ENCODE results near the gene STX1A. TPM values are rescaled to one million over a fixed set of nuclear protein-coding genes. Genes with fewer than 3 reads are reported as not detected.

The STX1A gene
- 60.1 and 67.1 TPM in 2 replicates for total RNA-seq (2012; rRNA removed)

- Histone ChIP-seq H3K9me3 (replicated peaks; ENCODE audit: low read length) (no peaks in the 10 kb centered on the region), H3K4me3 (ENCODE audit: low read length) (peak within 1 kb of the TSS; percentile 96), H3K4me1 (ENCODE audit: control insufficient read depth, insufficient read depth, low read length) (peaks cover 46% of the 10 kb centered on the region), H3K27me3 (ENCODE audit: control insufficient read depth, insufficient read depth, low read length) (no peaks in the 10 kb centered on the region), H3K9ac (ENCODE audit: low read depth, low read length) (peak within 1 kb of the TSS; percentile 88), H3K4me2 (ENCODE audit: low read length) (peak within 1 kb of the TSS; percentile 93), H3K36me3 (ENCODE audit: insufficient read depth, low read length) (peaks cover 13% of the 10 kb centered on the region)
Measured at GRCh38 chr7:73718905-73719805, at the start of gene STX1A. Gene STX1A (minus strand): TSS chr7:73719669. CDS start chr7:73719631, 38 bp downstream.

GRCh38 chr7:73768641-73769480, 49.4 kb upstream of the STX1A start:
- H3K36me3 ChIP-seq (ENCODE audit: insufficient read depth, low read length) = no peaks in the 10 kb centered on the region
- H3K4me3 ChIP-seq (ENCODE audit: low read length) = no peak overlapping the region
- H3K9ac ChIP-seq (ENCODE audit: low read depth, low read length) = no peak overlapping the region

GRCh38 chr7:73766556-73767229, 47.2 kb upstream of the STX1A start:
- no peak overlapping the region for H3K4me3 ChIP-seq (ENCODE audit: low read length)
- no peak overlapping the region for H3K4me2 ChIP-seq (ENCODE audit: low read length)
- H3K9ac ChIP-seq (ENCODE audit: low read depth, low read length) = no peak overlapping the region
- H3K9me3 ChIP-seq (replicated peaks; ENCODE audit: low read length) = no peaks in the 10 kb centered on the region
- peaks cover 7% of the 10 kb centered on the region for H3K4me1 ChIP-seq (ENCODE audit: control insufficient read depth, insufficient read depth, low read length)
- H3K27me3 ChIP-seq (ENCODE audit: control insufficient read depth, insufficient read depth, low read length) = peaks cover 33% of the 10 kb centered on the region
- no peaks in the 10 kb centered on the region for H3K36me3 ChIP-seq (ENCODE audit: insufficient read depth, low read length)

More at GRCh38 chr7:73768641-73769480, 49.4 kb upstream of the STX1A start:
- Histone ChIP-seq H3K9me3 (replicated peaks; ENCODE audit: low read length) (no peaks in the 10 kb centered on the region), H3K4me1 (ENCODE audit: control insufficient read depth, insufficient read depth, low read length) (peaks cover 7% of the 10 kb centered on the region), H3K27me3 (ENCODE audit: control insufficient read depth, insufficient read depth, low read length) (peaks cover 29% of the 10 kb centered on the region), H3K4me2 (ENCODE audit: low read length) (no peak overlapping the region)

GRCh38 chr7:73762659-73762999, 43.2 kb upstream of the STX1A start:
- H3K4me1 ChIP-seq (ENCODE audit: control insufficient read depth, insufficient read depth, low read length) = no peaks in the 10 kb centered on the region
- peaks cover 3% of the 10 kb centered on the region for H3K27me3 ChIP-seq (ENCODE audit: control insufficient read depth, insufficient read depth, low read length)
- H3K9ac ChIP-seq (ENCODE audit: low read depth, low read length) = no peak overlapping the region
- H3K36me3 ChIP-seq (ENCODE audit: insufficient read depth, low read length) = no peaks in the 10 kb centered on the region
- no peak overlapping the region for H3K4me3 ChIP-seq (ENCODE audit: low read length)
- no peaks in the 10 kb centered on the region for H3K9me3 ChIP-seq (replicated peaks; ENCODE audit: low read length)
- no peak overlapping the region for H3K4me2 ChIP-seq (ENCODE audit: low read length)

- Histone ChIP-seq H3K27me3 (ENCODE audit: control insufficient read depth, insufficient read depth, low read length) (peaks cover 3% of the 10 kb centered on the region), H3K9me3 (replicated peaks; ENCODE audit: low read length) (no peaks in the 10 kb centered on the region), H3K9ac (ENCODE audit: low read depth, low read length) (no peak overlapping the region)
Measured at GRCh38 chr7:73761854-73762658, 42.6 kb upstream of the STX1A start.

GRCh38 chr7:73758581-73759138, 39.2 kb upstream of the STX1A start:
- peaks cover 3% of the 10 kb centered on the region for H3K27me3 ChIP-seq (ENCODE audit: control insufficient read depth, insufficient read depth, low read length)
- no peak overlapping the region for H3K4me3 ChIP-seq (ENCODE audit: low read length)
- H3K9ac ChIP-seq (ENCODE audit: low read depth, low read length) = no peak overlapping the region
- no peaks in the 10 kb centered on the region for H3K36me3 ChIP-seq (ENCODE audit: insufficient read depth, low read length)
- no peaks in the 10 kb centered on the region for H3K4me1 ChIP-seq (ENCODE audit: control insufficient read depth, insufficient read depth, low read length)
- H3K9me3 ChIP-seq (replicated peaks; ENCODE audit: low read length) = no peaks in the 10 kb centered on the region
- H3K4me2 ChIP-seq (ENCODE audit: low read length) = no peak overlapping the region

More at GRCh38 chr7:73761854-73762658, 42.6 kb upstream of the STX1A start:
- Histone ChIP-seq H3K4me1 (ENCODE audit: control insufficient read depth, insufficient read depth, low read length) (no peaks in the 10 kb centered on the region), H3K4me3 (ENCODE audit: low read length) (no peak overlapping the region), H3K4me2 (ENCODE audit: low read length) (no peak overlapping the region), H3K36me3 (ENCODE audit: insufficient read depth, low read length) (no peaks in the 10 kb centered on the region)

- Histone ChIP-seq H3K36me3 (ENCODE audit: insufficient read depth, low read length) (no peaks in the 10 kb centered on the region), H3K4me3 (ENCODE audit: low read length) (no peak overlapping the region), H3K27me3 (ENCODE audit: control insufficient read depth, insufficient read depth, low read length) (no peaks in the 10 kb centered on the region), H3K9me3 (replicated peaks; ENCODE audit: low read length) (no peaks in the 10 kb centered on the region), H3K4me1 (ENCODE audit: control insufficient read depth, insufficient read depth, low read length) (no peaks in the 10 kb centered on the region), H3K4me2 (ENCODE audit: low read length) (no peak overlapping the region), H3K9ac (ENCODE audit: low read depth, low read length) (no peak overlapping the region)
Measured at GRCh38 chr7:73749931-73750776, 30.7 kb upstream of the STX1A start.

GRCh38 chr7:73746378-73746777, 26.9 kb upstream of the STX1A start:
- Histone ChIP-seq H3K9ac (ENCODE audit: low read depth, low read length) (no peak overlapping the region), H3K27me3 (ENCODE audit: control insufficient read depth, insufficient read depth, low read length) (no peaks in the 10 kb centered on the region), H3K9me3 (replicated peaks; ENCODE audit: low read length) (no peaks in the 10 kb centered on the region), H3K4me2 (ENCODE audit: low read length) (no peak overlapping the region), H3K4me3 (ENCODE audit: low read length) (no peak overlapping the region), H3K4me1 (ENCODE audit: control insufficient read depth, insufficient read depth, low read length) (no peaks in the 10 kb centered on the region), H3K36me3 (ENCODE audit: insufficient read depth, low read length) (no peaks in the 10 kb centered on the region)

- no peaks in the 10 kb centered on the region for H3K27me3 ChIP-seq (ENCODE audit: control insufficient read depth, insufficient read depth, low read length)
- no peaks in the 10 kb centered on the region for H3K36me3 ChIP-seq (ENCODE audit: insufficient read depth, low read length)
- no peaks in the 10 kb centered on the region for H3K9me3 ChIP-seq (replicated peaks; ENCODE audit: low read length)
- peaks cover 5% of the 10 kb centered on the region for H3K4me1 ChIP-seq (ENCODE audit: control insufficient read depth, insufficient read depth, low read length)
- no peak overlapping the region for H3K9ac ChIP-seq (ENCODE audit: low read depth, low read length)
- H3K4me3 ChIP-seq (ENCODE audit: low read length) = no peak overlapping the region
- H3K4me2 ChIP-seq (ENCODE audit: low read length) = no peak overlapping the region
Measured at GRCh38 chr7:73742753-73743641, 23.5 kb upstream of the STX1A start.
